Erythroblast (primary cell): ENCODE results near the gene XRCC4.

Experiments used
- DNase-seq, 2 experiments: peaks; one replicate each; lab custom pipeline; 2025; lab: John Stamatoyannopoulos, UW
- GATA1 ChIP-seq: IDR thresholded peaks from 2 replicates; pipeline ENCODE4 v1.6.1; 2011; ENCODE audit warnings: low read depth, mild to moderate bottlenecking, control low read depth, low read length, moderate library complexity
- POLR2A ChIP-seq: IDR thresholded peaks from 2 replicates; pipeline ENCODE4 v1.6.1; 2011; ENCODE audit warnings: mild to moderate bottlenecking, low read length

XRCC4 gene

DNA sequence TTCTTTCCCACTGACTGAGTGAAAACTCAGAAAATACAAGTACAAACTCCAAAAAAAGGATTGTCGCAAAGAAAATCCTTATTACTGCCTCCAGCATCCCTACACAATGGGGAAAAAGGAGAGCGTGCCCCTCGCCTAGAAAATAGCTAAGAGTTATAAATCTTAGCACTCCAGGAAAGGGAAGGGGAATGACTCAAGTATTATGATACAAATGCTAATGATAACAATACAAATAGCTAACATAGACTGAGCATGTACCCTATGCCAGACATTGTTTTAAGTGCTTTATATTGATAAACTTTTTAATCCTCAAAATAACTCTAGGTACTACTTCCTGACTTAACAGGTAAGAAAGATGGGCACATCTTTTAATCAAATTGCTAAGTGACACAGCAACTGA is 323.4 kb downstream of the XRCC4 start:
- TF ChIP-seq POLR2A (no peak), GATA1 (no peak)
- DNase-seq = no peak

DNA sequence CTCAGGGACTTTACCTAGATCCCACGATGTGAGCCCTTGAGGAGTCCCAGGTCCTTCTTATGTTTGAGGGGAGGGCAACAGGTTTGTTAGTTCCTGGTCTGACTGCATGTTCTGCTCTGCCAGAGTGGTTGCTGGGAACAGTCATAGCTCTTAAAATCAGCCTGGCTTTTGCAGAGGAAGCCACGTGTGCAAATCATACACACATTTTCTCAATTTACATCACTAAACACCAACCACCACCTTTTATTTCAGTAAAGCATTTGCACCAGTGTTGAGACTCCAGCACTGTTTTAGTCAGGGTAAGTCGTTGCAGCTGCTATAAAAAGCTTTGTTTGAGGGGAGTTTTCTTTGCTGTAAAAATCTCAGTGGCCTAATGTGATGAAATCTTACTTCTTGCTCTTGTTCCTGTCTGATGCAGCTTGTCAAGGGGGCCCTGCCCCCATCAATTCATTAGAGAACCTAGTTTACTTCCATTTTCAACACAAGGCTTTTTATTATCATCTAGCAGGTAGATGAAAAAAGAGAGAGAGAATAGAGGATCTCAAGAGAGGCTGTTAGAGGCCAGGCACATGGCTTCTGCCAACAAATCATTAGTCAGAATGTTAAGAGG is 323.9 kb downstream of the XRCC4 start:
- no peak for DNase-seq

DNA sequence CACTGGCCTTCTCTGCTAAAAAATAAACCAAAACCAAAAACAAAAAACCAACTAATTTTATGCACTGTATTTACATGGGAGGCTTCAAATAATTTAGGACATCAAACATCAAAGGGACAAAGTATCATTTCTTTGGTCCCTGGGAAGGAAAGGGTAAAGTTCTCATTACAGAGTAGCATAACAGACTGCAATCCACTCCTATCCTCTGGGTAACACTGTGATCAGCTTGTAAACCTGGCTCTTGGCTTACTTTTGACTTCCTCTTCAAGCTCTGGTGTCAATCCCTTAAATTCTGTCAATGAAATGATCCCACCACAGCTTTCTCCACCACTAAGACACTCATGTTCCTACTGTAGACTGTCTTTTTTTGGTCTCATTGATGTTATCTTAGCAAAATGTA is 324.4 kb downstream of the XRCC4 start:
- no peak for TF ChIP-seq GATA1
- no peak for TF ChIP-seq POLR2A
- DNase-seq = no peak

More for the DNA sequence above, 323.9 kb downstream of the XRCC4 start:
- TF ChIP-seq POLR2A (no peak), GATA1 (no peak)
